Measurements from ENCODE around the gene ZFX.
"Not testable (repeated sequence)": the region's sequence is repeated elsewhere in the genome, so short reads cannot be mapped to it uniquely, and the experiment has no call there.

ZFX gene

DNA sequence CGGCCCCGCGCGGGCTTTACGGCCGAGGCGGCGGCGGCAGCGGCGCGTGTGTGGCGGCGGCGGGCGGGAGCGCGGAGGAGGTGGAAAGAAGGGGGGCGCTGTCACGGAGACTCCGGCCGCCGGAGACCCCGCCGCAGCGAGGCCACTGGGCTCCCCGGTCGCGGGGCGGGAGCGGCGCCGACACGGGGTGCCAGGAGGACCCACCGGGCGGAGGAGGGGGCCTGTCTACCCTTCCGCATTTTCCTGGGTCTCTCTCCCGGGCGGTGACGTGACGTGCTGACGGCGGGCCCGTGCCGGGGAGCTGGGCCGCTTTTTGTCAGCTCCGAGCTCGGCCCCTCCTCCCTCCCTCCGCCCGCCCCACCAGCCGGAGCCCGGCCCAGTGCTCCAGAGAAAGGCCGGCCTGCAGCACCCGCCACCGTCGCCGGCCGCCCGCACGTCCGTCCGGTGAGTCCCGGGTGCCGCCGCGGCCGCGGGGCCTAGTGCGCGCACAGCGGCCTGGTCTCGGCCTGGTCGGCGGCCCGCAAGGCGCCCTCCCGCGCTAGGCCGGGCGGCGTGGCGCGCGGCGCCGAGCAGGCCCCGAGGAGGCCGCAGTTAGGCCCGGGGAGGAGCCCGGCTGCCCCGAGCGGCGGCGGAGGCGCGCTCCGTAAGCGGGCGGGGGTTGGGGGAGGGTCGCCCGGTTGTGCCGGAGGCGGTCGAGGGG is at the start of gene ZFX:
Gene ZFX, plus strand, starts transcription at position 379 of the 700 bp plus-strand sequence. CDS start 23,014 bp downstream, outside the sequence.
- DNase-seq: peak; percentile 65

DNA sequence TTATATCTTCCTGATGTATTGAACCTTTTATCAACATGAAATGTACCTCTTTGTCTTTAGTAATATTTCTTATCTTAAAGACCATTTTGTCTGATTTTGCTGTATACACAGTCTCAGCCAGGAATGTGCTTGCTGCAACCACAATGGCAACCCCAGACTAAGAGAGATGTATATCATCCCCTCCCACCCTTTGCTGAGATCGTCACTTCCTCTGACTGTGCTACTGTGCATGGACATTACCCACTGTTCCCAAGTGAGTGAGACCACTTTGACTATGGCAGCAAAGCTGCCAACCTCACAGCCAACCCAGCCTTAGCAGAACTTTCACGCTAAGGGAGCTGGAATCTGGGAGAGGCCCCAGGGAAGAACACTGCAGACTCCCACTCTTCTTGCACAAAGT is 48.8 kb upstream of the ZFX start:
- peak; percentile 25 for DNase-seq

DNA sequence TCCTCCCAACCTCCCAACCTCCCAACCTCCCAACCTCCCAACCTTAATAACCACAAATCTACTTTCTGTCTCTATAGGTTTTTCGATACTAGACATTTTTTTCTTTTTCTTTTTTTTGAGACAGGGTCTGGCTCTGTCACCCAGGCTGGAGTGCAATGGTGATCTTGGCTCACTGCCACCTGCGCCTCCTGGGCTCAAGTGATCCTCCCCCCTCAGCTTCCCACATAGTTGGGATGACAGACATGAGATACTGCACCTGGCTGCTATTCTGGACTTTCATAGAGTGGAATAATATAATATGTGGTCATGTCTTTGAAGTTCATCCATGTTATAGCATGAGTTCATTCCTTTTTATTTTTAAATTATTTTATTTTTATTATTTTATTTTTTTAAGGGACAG is 39.5 kb upstream of the ZFX start:
- DNase-seq: no peak

DNA sequence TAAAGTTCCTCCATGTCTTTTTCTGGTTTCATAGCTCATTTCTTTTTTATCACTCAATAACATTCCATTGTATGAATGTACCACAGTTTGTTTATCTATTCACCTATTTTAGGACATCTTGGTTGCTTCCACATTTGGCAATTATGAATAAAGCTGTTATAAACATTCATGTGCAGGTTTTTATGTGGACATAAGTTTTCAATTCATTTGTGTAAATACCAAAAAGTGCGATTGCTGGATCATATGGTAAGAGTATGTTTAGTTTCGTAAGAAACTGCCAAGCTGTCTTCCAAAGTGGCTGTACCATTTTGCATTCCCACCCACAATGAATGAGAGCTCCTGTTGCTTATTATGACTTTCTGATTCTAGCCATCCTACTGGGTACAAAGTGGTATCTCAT is 36.3 kb upstream of the ZFX start:
- DNase-seq: no peak

DNA sequence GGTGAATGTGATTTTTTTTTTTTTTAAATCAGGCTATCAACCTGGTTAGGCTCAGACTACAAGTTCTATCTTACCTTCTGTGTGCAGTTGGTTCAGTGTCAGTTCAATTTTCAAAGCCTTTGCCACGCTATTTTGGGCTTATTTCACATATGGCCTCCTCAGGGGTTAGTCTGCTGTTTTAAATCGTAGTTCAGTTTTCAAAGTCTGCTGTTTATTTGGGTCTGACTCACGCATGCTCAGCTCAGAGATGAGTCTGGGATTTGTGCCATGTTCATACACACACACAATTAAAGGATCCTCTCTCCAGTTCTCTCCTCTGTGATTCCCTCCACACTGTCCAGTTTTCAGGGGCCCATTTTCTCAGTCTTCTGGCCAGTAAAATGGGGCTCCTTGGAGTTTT is 32.3 kb upstream of the ZFX start:
- DNase-seq: no peak

DNA sequence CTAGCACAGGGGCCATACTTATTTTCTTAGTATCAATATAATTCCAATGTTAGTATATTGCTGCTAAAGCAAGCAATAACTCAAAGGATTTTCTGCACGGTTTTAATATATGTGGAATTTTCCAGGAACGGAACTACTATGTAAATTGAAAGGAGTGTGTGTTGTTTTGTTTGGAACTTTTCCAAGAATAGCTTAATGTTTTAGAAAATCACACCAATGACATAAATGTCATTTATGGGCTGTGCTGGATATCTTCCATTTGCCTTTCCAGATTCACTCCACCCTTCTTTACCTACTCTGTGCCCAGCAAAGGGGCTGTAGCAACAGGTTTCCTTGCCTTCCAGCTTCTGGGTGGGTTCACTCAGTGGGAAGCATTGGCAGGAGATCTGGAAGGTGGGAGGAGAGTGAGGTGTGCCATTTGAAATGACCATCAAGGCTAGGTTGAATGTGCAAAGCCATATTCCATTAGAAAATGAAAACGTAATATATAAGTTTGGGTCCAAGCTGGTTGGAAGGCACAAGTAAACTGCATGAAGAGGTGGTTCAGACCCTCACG is 25.2 kb upstream of the ZFX start:
- DNase-seq: no peak

DNA sequence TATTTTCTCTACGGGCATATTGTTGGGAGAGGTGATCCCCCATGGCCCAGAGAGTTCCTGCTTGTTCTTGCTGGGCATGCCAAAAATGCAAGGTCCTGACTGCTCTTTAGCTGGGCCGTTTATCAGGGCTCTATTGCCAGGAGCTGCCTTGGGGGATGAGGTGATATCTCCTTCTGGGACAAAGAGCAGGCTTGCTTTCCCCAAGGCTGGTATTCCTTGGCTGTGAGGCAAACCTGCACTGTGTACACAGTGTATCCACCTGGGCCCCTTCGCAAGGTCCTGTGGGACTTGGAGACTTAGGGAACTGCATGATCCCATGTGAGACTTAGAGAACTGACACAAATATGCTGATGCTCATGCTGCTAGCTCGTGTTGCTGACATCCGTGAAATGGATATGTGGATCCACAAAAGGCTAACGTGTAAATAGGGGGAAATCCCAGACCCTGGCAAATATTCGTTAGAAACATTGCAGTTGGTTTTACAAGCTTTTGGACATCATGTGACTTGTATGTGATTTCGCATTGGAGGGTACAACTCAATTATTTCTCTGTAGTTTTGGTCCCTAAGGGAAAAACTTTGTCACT is 24.4 kb upstream of the ZFX start:
- no peak for DNase-seq

DNA sequence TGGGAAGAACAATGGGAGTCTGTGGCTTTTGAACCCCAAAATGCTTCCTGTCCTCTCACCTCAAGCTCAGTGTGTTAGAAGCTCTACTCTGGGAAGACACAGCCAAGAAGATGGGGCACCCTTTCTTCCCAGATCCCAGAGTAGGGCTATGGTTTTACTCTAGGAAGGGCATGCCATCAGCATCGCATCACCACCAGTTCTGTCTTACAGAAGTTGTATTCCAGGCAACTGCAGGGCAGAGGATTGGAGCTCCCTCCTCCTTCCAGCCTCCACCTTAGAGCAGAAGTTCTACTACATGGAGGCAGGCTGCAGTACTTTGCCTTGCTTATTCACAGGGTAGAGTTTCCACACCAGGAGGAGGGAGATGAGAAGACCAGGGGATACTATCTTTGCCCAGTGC is 18.1 kb upstream of the ZFX start:
- DNase-seq: no peak

DNA sequence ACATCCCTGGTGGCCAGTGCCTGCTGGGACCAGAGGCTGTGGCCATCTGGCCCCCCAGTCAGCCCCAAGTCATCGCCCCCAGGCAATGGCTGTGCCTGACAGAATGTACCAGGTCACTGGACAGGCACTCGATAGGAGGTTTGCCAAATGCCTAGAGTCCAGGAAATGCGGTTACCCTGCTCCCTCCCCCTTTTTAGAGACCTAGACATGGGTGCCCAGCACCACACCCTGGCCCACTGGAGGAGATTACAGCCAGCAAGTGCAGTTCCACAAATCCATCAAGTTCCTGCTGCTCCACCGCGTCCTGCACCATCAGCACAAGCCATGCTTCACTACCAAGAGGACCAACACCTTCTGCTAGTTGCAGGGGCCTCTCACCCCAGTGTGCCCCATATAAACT is 16.2 kb upstream of the ZFX start:
- DNase-seq: no peak

DNA sequence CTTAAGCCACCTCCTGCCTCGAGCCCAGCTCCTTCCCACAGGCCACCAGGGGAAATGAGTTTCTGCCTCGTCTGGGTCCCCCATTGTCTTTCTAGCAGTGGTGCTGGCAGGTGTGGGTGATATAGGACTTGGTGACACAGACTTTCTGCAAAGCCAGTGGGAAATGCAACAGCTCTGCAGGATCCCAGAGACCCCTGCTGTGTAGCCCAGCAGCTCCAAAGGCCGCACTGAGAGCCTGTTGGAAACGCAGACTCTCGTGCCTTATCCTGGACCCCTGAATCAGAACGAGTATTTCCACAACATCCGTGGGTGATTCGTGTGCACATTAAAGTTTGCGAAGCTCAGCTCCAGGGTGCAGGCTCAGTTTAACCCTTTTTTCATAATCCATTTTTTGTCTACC is 13.8 kb upstream of the ZFX start:
- not testable (repeated sequence) for DNase-seq

DNA sequence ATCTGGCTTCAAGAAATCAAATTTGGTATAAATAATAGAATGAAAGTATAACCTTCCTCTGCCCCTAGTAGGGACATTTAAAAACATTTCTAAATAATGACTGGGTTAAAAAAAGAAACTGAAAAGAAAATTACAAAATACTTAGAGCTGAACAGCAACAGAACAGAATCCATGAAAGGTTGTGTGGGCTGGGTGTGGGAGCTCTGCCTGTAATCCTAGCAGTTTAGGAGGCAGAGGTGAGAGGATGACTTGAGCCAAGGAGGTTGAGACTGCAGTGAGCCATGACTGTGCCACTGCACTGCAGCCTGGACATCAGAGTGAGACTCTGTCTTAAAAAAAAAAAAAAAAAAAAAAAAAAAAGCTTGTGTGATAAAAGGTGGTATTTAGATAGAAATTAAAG is 12.3 kb upstream of the ZFX start:
- no peak for DNase-seq

DNA sequence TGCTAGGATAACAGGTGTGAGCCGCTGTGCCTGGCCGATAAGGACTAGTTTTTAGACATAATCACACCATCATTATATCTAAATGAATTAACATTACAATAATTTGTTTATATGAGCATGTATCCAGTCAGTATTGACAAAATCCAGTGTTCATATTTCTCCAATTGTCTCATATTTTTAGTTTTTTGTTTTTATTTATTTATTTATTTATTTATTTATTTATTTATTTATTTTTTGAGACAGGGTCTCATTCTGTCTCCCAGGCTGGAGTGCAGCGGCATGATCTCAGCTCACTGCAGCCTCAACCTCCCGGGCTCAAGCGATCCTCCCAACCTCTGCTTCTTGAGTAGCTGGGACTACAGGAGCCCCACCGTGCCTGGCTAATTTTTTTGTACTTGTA is 5.5 kb upstream of the ZFX start:
- not testable (repeated sequence) for DNase-seq

DNA sequence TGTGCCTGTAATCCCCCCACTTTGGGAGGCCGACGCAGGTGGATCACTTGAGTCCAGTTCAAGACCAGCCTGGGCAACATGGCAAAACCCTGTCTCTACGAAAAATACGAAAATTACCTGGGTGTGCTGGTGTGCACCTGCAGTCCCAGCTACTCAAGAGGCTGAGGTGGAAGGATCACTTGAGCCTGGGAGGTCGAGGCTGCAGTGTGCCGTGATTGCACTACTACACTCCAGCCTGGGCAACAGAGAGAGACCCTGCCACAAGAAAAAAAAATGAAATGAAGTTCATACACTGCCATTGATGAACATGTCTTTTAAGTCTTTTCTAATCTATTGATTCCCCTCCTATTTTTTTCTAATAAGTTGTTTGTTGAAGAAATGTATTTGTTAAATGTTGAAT is 5.0 kb upstream of the ZFX start:
- no peak for DNase-seq

DNA sequence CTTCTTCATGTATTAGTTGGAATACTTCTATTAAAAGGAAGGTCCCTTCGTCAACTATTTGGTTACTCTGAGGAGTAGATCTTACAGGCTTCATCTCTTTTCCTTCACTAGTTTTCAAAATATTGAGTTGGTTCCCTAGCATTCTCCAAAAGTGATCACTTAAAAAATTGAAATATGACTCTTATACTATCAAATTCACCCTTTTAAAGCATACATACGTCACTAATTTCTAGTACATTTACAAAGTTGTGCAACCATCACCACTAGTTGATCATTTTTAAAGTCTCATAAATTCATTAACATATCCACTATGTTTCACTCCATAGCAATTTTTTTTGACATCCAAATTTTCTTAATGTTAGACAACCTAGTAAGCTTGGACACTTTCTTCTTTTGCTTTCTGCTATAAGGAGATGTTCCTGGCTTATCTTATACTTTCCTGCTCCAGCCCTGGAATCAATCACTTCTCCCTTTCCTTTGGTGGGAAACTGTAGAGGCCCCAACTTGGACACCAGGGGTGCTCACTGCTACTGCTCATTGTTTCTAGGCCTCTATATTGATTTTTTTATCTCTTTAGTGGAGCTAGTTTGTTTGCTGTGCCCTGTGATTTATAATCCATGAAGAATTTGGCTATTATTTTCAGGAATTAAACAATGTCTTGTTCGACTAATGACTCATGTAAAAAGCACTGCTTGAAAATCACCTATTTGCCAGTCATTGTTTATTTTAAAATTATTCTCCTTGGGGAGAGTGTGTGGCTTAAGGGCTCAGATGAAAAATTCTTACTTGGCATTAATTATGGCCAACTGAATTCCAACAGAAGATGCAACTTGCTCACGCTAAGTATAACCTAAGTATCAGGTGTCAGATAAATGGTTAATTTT is 4.0 kb upstream of the ZFX start:
- no peak for DNase-seq

DNA sequence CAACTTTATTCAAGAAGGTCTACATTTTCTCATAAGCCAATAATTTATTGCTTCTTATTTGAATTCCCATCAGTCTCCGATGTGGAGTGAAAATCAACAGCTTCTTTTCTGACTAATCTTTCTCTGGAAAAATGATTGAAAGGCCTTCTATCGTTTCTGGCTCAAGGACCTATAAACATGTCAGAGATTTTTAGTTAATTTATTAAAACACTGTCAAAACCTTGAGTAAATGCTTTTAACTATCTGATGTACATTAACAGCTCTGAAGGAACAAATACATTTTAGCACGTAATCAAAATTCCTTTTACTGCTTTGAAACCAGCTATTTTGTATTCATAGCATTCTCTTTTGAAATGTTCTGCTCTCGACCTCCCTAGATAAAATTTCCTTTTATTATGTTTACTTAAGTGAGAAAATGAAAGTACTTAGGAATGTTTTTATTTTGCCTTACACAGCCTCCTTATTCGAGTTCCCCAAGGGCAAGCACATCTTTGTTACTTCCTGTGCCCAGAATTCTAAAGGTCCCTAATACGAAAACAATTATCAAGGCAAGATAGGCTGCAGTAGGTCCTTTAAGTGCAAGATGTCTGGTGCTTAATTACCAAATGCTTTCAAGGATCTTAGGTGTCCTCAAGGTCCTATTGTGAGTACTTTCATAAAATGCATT is 3.1 kb upstream of the ZFX start:
- DNase-seq: no peak

DNA sequence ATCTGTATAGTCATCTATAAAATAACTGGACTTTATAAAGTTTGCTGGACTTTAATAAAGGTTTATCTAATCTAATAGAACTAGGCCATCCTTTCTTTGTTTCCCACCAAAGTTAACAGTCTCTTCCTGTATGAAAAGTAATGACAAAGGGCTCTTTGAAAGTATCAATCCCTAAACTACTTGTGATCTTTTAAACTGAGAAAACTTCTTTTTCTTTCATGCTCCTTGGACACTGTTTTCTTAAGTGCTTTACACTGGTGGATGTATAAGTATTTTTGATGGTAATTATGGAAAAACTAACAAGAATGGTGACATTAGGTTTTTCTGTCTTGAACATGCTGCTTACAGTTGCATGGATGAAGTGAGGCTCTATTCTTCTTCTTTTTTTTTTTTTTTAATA is 2.4 kb upstream of the ZFX start:
- DNase-seq: no peak

DNA sequence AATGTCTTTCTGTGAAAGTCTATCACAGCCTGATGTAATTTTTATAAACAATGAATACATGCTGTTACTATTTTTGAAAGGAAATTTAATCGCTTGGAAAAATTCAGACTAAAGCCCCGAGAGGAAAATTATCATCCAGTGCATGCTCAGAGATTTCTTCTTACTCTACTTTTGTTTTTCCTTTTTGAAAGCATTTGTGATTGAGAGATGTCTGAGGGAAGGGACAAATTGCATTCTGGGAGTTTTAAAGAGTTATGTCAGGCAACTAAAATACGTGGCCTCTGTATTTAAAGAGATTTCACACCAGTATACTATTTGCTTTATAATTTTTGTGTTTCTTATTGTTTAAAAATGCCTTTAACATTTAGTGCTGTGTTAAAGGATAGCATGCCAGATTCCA is 1.4 kb upstream of the ZFX start:
- DNase-seq: no peak

DNA sequence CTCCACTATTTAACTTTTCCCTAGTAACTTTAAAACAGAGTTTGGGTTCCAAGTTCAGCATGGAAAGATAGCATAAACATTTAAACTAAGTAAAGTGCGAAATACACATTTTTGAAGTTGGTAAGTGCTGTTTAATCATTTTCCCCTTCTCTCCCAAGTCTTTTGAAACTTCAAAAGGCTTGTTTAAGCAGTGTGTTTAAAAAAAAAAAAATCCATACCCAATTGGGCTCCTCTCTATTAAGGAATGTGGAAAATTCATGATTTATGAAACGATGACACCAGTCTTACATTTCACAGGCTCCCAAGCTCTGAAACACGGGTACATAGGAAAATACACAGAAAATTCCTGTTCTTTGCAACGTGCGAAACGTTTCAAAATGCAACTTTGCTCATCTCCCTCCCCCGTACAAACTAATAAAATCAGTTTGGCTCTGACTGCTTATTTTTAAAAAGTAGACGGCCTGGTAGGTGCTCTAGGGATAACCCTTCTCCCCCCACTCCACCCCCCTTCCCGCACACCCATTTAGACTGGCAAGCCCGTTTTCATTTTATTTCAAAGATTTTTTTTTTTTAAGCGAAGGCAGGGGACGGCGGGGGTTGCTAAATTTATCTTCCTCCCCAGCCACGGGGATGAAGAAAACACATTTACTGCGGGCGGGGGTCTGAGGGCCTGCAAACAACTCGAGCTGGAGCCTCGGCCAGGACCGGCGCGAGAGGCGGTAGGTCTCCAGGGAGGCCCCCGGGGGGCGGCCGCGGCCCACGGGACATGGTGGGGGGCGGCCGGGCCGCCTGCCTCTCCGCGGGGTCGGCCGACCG is 786 bp upstream of the ZFX start:
- peak; percentile 38 for DNase-seq

DNA sequence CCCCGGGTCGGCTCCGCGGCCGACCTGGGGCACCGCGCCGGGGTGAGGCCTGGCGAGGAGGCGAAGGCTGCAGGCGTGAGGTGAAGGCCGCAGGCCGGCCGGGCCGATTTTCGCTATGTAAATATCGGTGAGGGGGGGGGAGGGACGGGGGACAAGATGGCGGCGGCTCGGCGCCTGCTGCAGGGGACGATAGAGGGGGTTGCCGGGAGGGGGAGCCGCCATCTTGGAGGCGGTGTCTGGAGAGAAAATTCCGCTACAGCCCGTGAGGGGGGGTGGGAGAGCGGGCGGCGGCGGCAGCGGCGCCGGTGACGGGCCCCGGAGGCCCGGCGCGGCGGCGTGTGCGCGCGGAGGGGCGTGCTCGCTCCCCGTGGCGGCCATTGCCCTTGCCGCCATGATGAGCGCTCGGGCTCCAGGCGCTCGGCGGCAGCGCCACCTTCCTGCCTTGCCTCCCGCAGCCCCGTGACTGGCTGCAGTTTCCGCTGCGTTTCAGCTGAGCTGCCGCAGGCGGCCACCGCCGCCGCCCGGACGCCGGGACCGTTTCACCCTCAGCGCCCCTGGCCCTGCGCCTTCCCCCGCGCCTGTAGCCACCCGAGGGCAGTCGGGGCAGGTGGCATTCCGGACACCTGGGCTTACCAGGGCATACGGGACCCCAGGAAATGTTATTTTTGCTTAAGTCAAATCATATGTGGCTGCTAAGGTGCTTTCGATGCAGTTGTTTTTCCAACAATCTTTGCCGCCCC is 692 bp downstream of the ZFX start:
- DNase-seq: peak; percentile 81

DNA sequence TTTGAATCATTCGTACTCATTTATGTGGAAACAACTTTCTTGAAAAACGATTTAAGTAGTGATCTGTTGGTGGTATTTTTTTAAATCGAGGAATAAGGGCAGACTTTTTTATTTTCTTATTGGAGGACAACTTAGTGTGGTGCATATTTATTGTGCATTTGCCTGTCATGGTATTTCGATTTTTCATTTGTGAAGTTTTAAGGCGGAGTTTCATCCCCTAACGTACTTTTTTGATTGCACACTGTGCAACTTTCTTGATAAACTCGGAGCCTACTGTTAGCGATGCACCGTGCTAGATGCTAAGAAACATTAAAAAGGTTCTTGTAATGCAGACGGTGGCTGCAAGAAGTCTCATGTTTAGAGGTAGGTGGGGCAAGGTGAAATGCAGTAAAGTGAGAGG is 1.4 kb downstream of the ZFX start:
- no peak for DNase-seq

DNA sequence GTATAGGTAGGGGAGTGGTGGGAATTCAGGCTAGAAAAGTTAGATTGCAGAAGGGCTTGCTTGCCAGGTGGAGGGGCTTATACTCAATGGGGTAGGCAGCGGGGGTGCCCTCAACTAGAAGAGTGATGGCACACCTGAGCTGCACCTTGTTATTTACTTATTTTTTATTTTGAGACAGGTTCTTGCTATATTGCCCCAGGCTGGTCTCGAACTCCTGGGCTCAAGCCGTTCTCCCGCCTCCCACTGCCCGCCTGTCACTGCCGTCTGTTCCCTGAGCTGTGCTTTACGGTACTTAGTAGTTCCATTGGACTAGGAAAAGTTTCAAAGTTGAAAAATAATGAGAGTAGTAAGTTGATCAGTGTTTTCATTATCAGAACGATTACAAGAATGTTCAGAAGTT is 2.0 kb downstream of the ZFX start:
- DNase-seq: no peak
